Trophoblast cell (in vitro differentiated cells and primary cell): ENCODE results near the gene UBE2I.

Experiments
- DNase-seq, 2 donors: peaks; one replicate each; pipeline ENCODE4 v3.0.0-alpha.2; 2016
- H2AFZ ChIP-seq: 2 replicates; pipeline ENCODE4 v1.6.1; 2013; ENCODE audit warnings: low read length, moderate library complexity, mild to moderate bottlenecking; ENCODE audit not compliant: insufficient read depth, poor library complexity
- H2AK5ac ChIP-seq: 2 replicates; pipeline ENCODE4 v1.6.1; 2013; ENCODE audit warnings: mild to moderate bottlenecking, low read length
- H2BK120ac ChIP-seq: 2 replicates; pipeline ENCODE4 v1.6.1; 2013; ENCODE audit warnings: low read length, mild to moderate bottlenecking, moderate library complexity; ENCODE audit not compliant: insufficient read depth, poor library complexity
- H2BK12ac ChIP-seq: 2 replicates; pipeline ENCODE4 v1.6.1; 2013; ENCODE audit warnings: mild to moderate bottlenecking, low read length, moderate library complexity
- H2BK5ac ChIP-seq: 2 replicates; pipeline ENCODE4 v1.6.1; 2013; ENCODE audit warnings: low read length, low read depth, moderate library complexity, mild to moderate bottlenecking; ENCODE audit not compliant: poor library complexity
- H3K14ac ChIP-seq: 2 replicates; pipeline ENCODE4 v1.6.1; 2013; ENCODE audit warnings: mild to moderate bottlenecking, low read length
- H3K18ac ChIP-seq: 2 replicates; pipeline ENCODE4 v1.6.1; 2013; ENCODE audit warnings: mild to moderate bottlenecking, low read length
- H3K23ac ChIP-seq: 2 replicates; pipeline ENCODE4 v1.6.1; 2013; ENCODE audit warnings: low read length
- H3K27ac ChIP-seq: 2 replicates; pipeline ENCODE4 v1.5.1; 2013; ENCODE audit warnings: low read depth, mild to moderate bottlenecking, inconsistent platforms, low read length, moderate library complexity
- H3K27me3 ChIP-seq: 2 replicates; pipeline ENCODE4 v1.6.1; 2013; ENCODE audit warnings: inconsistent platforms, mild to moderate bottlenecking, low read length, moderate library complexity; ENCODE audit not compliant: insufficient read depth
- H3K36me3 ChIP-seq, 2 experiments: 1 replicate in 1 of 2; 2 replicates in 1 of 2; pipeline ENCODE4 v1.6.1; 2013; ENCODE audit warnings: low read length in 2 of 2, mild to moderate bottlenecking in 2 of 2, moderate library complexity in 1 of 2; ENCODE audit not compliant: insufficient read depth in 2 of 2, control insufficient read depth in 1 of 2
- H3K4ac ChIP-seq: 2 replicates; pipeline ENCODE4 v1.6.1; 2013; ENCODE audit warnings: low read depth, mild to moderate bottlenecking, low read length, moderate library complexity
- H3K4me1 ChIP-seq, 2 experiments: 1 replicate in 1 of 2; 2 replicates in 1 of 2; pipeline ENCODE4 v1.6.1; 2013; ENCODE audit warnings: low read length in 2 of 2, mild to moderate bottlenecking in 2 of 2, moderate library complexity in 1 of 2; ENCODE audit not compliant: insufficient read depth in 2 of 2, control insufficient read depth in 1 of 2
- H3K4me2 ChIP-seq: 2 replicates; pipeline ENCODE4 v1.6.1; 2013; ENCODE audit warnings: inconsistent platforms, mild to moderate bottlenecking, low read length, moderate library complexity
- H3K4me3 ChIP-seq: 2 replicates; pipeline ENCODE4 v1.5.1; 2013; ENCODE audit warnings: mild to moderate bottlenecking, low read depth, low read length, inconsistent platforms
- H3K79me1 ChIP-seq: one replicate; pipeline ENCODE4 v1.6.1; 2013; ENCODE audit warnings: low read length
- H3K79me2 ChIP-seq: 2 replicates; pipeline ENCODE4 v1.6.1; 2013; ENCODE audit warnings: low read length, mild to moderate bottlenecking; ENCODE audit not compliant: control insufficient read depth, insufficient read depth, poor library complexity
- H3K9ac ChIP-seq: 2 replicates; pipeline ENCODE4 v1.6.1; 2013; ENCODE audit warnings: mild to moderate bottlenecking, low read length
- H3K9me3 ChIP-seq: 2 replicates; pipeline ENCODE4 v1.6.1; 2013; ENCODE audit warnings: low read depth, mild to moderate bottlenecking, control low read depth, inconsistent platforms, low read length; ENCODE audit not compliant: insufficient read depth
- H4K12ac ChIP-seq: 2 replicates; pipeline ENCODE4 v1.6.1; 2013; ENCODE audit warnings: low read depth, mild to moderate bottlenecking, low read length, moderate library complexity
- H4K8ac ChIP-seq: 2 replicates; pipeline ENCODE4 v1.6.1; 2013; ENCODE audit warnings: low read depth, mild to moderate bottlenecking, low read length, moderate library complexity
- H4K91ac ChIP-seq: one replicate; pipeline ENCODE4 v1.6.1; 2013; ENCODE audit warnings: low read depth, mild to moderate bottlenecking, low read length, moderate library complexity
- WGBS: extraction: QIAGEN DNeasy Blood & Tissue Kit; methylation state at CpG from one replicate; pipeline ENCODE4 v1.1.7; 2013; ENCODE audit warnings: missing lambda C conversion rate; ENCODE audit not compliant: insufficient read length, insufficient coverage; ENCODE audit errors: extremely low coverage; 5-methylcytosine and 5-hydroxymethylcytosine counted together

The UBE2I gene

DNA sequence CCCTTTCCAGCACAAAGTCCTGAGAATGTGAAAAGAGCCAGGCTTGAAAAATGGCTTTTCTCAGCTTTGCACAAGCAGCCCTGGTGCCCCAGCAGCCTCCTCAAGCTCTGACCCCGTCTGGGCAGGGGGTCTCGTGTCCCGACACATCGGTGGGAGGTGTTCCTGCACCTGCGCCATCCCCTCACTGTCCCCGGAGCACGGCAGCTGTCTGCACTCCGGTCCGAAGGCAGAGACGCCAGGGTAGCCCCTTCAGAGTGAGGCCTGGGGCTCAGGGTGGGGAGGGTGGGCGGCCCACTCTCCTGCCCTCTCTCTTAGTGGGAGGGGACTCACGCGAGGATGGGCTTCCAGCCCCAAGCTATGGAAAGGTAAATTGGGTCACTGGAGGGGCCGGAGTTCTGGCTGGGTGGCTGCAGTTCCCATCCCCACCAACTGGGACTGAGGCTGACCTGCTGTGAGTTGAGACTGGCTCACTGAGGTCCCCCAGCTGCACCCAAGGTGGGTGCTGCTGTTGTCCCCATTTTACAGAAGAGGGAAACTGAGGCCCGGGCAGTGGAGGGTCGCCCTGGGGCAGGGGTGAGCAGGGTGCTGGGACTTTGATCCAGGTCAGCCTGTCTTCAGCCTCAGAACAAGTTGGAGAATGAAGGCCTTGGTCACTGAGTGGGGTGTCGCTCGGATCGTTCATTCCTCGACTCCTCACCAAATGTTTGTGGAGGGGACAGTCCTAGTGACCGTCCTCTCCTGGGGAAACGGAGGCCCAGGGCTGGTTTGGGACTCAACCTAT is 21.7 kb downstream of the UBE2I start:
- Histone ChIP-seq H2AK5ac (peak overlapping the region; percentile 90), H3K79me2 (no peaks in the 10 kb centered on the region), H3K79me1 (peaks cover 9% of the 10 kb centered on the region), H3K9me3 (peaks cover 7% of the 10 kb centered on the region), H3K4me3 (no peak overlapping the region), H2BK5ac (peak overlapping the region; percentile 41), H3K4me1 (peaks cover 22 to 27% of the 10 kb centered on the region in 2 experiments), H2BK12ac (peak overlapping the region; percentile 92), H3K27ac (no peak overlapping the region), H3K27me3 (peaks cover 37% of the 10 kb centered on the region), H3K18ac (peak overlapping the region; percentile 76), H3K9ac (no peak overlapping the region), H3K14ac (peak overlapping the region; percentile 71), H3K36me3 (no peaks in the 10 kb centered on the region), H4K91ac (peak overlapping the region; percentile 93), H3K23ac (no peak overlapping the region), H2AFZ (peak overlapping the region; percentile 75), H3K4ac (peak overlapping the region; percentile 22), H3K4me2 (peak overlapping the region; percentile 63), H2BK120ac (peak overlapping the region; percentile 64), H4K12ac (peak overlapping the region; percentile 57), H4K8ac (peak overlapping the region; percentile 78)
- WGBS: no CpG with 5 or more reads among the region's 22 CpGs
- no peak for DNase-seq

- Histone ChIP-seq H4K12ac (peak overlapping the region; percentile 57), H3K14ac (peak overlapping the region; percentile 71), H2BK120ac (peak overlapping the region; percentile 64), H4K8ac (peak overlapping the region; percentile 78), H3K79me1 (peaks cover 9% of the 10 kb centered on the region), H2AFZ (peak overlapping the region; percentile 75), H3K9ac (no peak overlapping the region), H3K23ac (no peak overlapping the region), H3K79me2 (no peaks in the 10 kb centered on the region), H3K9me3 (peaks cover 7% of the 10 kb centered on the region), H2BK5ac (peak overlapping the region; percentile 41), H3K4me1 (peaks cover 22 to 27% of the 10 kb centered on the region in 2 experiments), H2AK5ac (peak overlapping the region; percentile 90), H3K27me3 (peaks cover 39% of the 10 kb centered on the region), H3K4me2 (peak overlapping the region; percentile 63), H3K36me3 (no peaks in the 10 kb centered on the region), H3K18ac (peak overlapping the region; percentile 76), H3K27ac (no peak overlapping the region), H3K4me3 (no peak overlapping the region), H3K4ac (peak overlapping the region; percentile 22), H2BK12ac (peak overlapping the region; percentile 92), H4K91ac (peak overlapping the region; percentile 93)
- no CpG with 5 or more reads among the region's 34 CpGs for WGBS
- DNase-seq: peak; percentile 63 to 86
Observed at GRCh38 chr16:1331712-1332617, 22.5 kb downstream of the UBE2I start.

DNA sequence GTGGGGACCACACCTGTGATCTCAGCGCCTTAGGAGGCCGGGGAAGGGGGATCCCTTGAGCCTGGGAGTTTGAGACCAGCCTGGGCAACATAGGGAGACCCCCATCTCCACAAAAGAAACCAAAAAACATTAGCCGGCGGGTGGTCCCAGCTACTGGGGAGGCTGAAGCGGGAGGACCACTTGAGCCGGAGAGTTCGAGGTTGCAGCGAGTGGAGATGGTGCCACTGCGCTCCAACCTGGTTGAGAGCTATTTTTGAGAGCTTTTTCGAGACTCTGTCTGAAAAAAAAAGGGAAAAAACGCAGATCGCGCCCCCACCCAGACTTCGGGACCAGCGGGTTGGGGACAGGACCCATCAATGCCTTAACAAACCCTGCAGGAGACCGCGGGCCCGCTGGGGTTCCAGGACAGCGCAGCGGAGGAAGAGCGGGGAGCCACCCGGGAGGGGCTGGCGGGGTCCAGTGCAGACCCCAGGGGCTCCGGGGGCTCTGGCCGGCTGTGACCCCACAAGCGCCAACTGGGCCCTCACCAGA is 23.2 kb downstream of the UBE2I start:
- no CpG with 5 or more reads among the region's 26 CpGs for WGBS
- no peak overlapping the region for H3K18ac ChIP-seq
- H2BK12ac ChIP-seq: peak overlapping the region; percentile 28

DNA sequence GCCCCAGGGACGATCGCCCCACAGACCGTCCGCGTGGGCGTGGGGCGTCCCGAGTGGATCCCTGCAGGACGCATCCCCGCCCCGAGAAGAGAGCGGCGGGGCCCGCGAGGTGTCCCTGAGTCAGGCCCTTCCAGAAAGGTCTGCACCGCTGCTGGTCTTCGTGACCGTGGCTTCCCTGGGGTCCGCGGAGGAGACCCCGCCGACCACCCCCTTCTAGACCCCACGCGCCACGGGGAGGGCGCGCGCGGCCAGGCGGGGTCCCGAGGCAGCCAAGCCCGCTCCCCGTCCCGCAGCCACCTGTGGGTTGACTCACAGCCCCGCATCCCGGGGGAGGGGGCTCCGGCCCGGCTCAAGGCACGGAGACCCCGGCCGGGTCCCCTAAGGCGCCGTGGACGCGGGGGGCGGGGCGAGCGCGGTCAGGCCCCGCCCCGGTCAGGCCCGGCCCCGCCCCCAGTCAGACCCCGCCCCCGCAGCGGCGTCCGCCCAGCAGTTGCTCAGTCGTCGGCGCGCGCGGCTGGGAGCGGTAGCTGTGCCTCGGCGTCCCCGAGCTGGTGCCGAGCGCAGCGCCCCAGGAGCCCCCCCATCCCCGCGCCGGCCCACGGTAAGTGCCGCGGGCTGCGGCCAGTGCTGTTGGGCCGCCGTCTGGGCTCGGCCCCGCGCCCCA is 23.8 kb downstream of the UBE2I start, which contains the start of gene BAIAP3:
BAIAP3 (plus strand) TSS at position 497 of the 664 bp plus-strand sequence. CDS start 4,905 bp downstream, outside the sequence.
- no peak within 1 kb of the TSS for H3K14ac ChIP-seq
- no peak within 1 kb of the TSS for H3K4ac ChIP-seq
- H3K4me3 ChIP-seq: peak within 1 kb of the TSS; percentile 25
- peak within 1 kb of the TSS; percentile 63 for H3K4me2 ChIP-seq
- peaks cover 39% of the 10 kb centered on the region for H3K27me3 ChIP-seq
- peak within 1 kb of the TSS; percentile 52 for H2AFZ ChIP-seq
- no CpG with 5 or more reads among the region's 83 CpGs for WGBS
- no peak within 1 kb of the TSS for H3K18ac ChIP-seq
- no peak within 1 kb of the TSS for H3K9ac ChIP-seq
- H2BK120ac ChIP-seq: no peak within 1 kb of the TSS
- H3K27ac ChIP-seq: no peak within 1 kb of the TSS
- peak in 1 of 2 donors; percentile 45 for DNase-seq
- H3K4me1 ChIP-seq: peaks cover 22 to 27% of the 10 kb centered on the region in 2 experiments
- H3K23ac ChIP-seq: no peak within 1 kb of the TSS
- peak within 1 kb of the TSS; percentile 30 for H4K8ac ChIP-seq
- no peak within 1 kb of the TSS for H2BK5ac ChIP-seq
- H3K79me2 ChIP-seq: no peaks in the 10 kb centered on the region
- peaks cover 9% of the 10 kb centered on the region for H3K79me1 ChIP-seq
- H4K12ac ChIP-seq: no peak within 1 kb of the TSS
- peak within 1 kb of the TSS; percentile 28 for H2BK12ac ChIP-seq
- no peak within 1 kb of the TSS for H4K91ac ChIP-seq
- H3K9me3 ChIP-seq: peaks cover 7% of the 10 kb centered on the region
- H2AK5ac ChIP-seq: peak within 1 kb of the TSS; percentile 30
- H3K36me3 ChIP-seq: no peaks in the 10 kb centered on the region

More for the DNA sequence above, 23.2 kb downstream of the UBE2I start:
- H2AK5ac ChIP-seq: no peak overlapping the region
- no peak overlapping the region for H4K12ac ChIP-seq
- peak overlapping the region; percentile 63 for H3K4me2 ChIP-seq
- H3K4me3 ChIP-seq: no peak overlapping the region
- no peak overlapping the region for H2BK5ac ChIP-seq
- no peaks in the 10 kb centered on the region for H3K36me3 ChIP-seq
- no peak overlapping the region for H3K4ac ChIP-seq
- peaks cover 39% of the 10 kb centered on the region for H3K27me3 ChIP-seq
- H4K8ac ChIP-seq: peak overlapping the region; percentile 30
- no peak overlapping the region for H4K91ac ChIP-seq
- H2AFZ ChIP-seq: no peak overlapping the region
- H3K79me1 ChIP-seq: peaks cover 9% of the 10 kb centered on the region
- H3K4me1 ChIP-seq: peaks cover 22 to 27% of the 10 kb centered on the region in 2 experiments
- H3K9me3 ChIP-seq: peaks cover 7% of the 10 kb centered on the region
- no peak overlapping the region for H3K14ac ChIP-seq
- no peak overlapping the region for H3K9ac ChIP-seq
- no peak overlapping the region for H3K27ac ChIP-seq
- no peak overlapping the region for H2BK120ac ChIP-seq
- H3K23ac ChIP-seq: no peak overlapping the region
- DNase-seq: no peak
- no peaks in the 10 kb centered on the region for H3K79me2 ChIP-seq
